Measurements from ENCODE around the gene MYOCD.

GRCh38 chr17:12812877-12813276 is 147.2 kb downstream of the MYOCD start:
- no peak for TF ChIP-seq REST (IDR thresholded peaks at IDR 0.05)
- no peak for TF ChIP-seq CTCF (IDR thresholded peaks at IDR 0.05; ENCODE audit: low read depth, low read length, missing input control)
- no peak for TF ChIP-seq MAX (IDR thresholded peaks at IDR 0.05)
- no peak for TF ChIP-seq GABPA (IDR thresholded peaks at IDR 0.05 in 1 of 2, conservative IDR thresholded peaks at IDR 0.05 in 1 of 2)
- no peak for TF ChIP-seq YY1 (IDR thresholded peaks at IDR 0.05)
- no peak for TF ChIP-seq ZBTB33 (IDR thresholded peaks at IDR 0.05)
- TF ChIP-seq HNF4A (conservative IDR thresholded peaks at IDR 0.05), result no peak
- TF ChIP-seq EGR1 (IDR thresholded peaks at IDR 0.05; ENCODE audit: low read depth in 2 of 2), result no peak
- TF ChIP-seq HNF4G (IDR thresholded peaks at IDR 0.05), result no peak
- no peak for TF ChIP-seq JUND (IDR thresholded peaks at IDR 0.05)
